Measurements from ENCODE around the gene CNTN5.
"Not testable (repeated sequence)": the region's sequence is repeated elsewhere in the genome, so short reads cannot be mapped to it uniquely, and the experiment has no call there.

CNTN5 gene

GRCh38 chr11:100235085-100235484 lies 1214.3 kb downstream of the CNTN5 start:
- no peak for DNase-seq

- DNase-seq = no peak
Measured at GRCh38 chr11:100240025-100240539, 1219.3 kb downstream of the CNTN5 start.

- no peak for DNase-seq
Measured at GRCh38 chr11:100247704-100248103, 1227.0 kb downstream of the CNTN5 start.

- DNase-seq = not testable (repeated sequence)
Measured at GRCh38 chr11:100257238-100257803, 1236.6 kb downstream of the CNTN5 start.

GRCh38 chr11:100269516-100269915 lies 1248.8 kb downstream of the CNTN5 start:
- DNase-seq = no peak

- DNase-seq = no peak
Measured at GRCh38 chr11:100273066-100273815, 1252.5 kb downstream of the CNTN5 start.

GRCh38 chr11:100274466-100274865 lies 1253.7 kb downstream of the CNTN5 start:
- not testable (repeated sequence) for DNase-seq

GRCh38 chr11:100294748-100295147 lies 1274.0 kb downstream of the CNTN5 start:
- no peak for DNase-seq

GRCh38 chr11:100296051-100296679 lies 1275.4 kb downstream of the CNTN5 start:
- DNase-seq = no peak

GRCh38 chr11:100297516-100297915 lies 1276.8 kb downstream of the CNTN5 start:
- DNase-seq = no peak

GRCh38 chr11:100302824-100303223 lies 1282.1 kb downstream of the CNTN5 start:
- DNase-seq = no peak

GRCh38 chr11:100303897-100304296 lies 1283.1 kb downstream of the CNTN5 start:
- DNase-seq = no peak

GRCh38 chr11:100308202-100308601 lies 1287.5 kb downstream of the CNTN5 start:
- no peak for DNase-seq

- no peak for DNase-seq
Measured at GRCh38 chr11:100315946-100316345, 1295.2 kb downstream of the CNTN5 start.

- DNase-seq = no peak
Measured at GRCh38 chr11:100316952-100317351, 1296.2 kb downstream of the CNTN5 start.

- DNase-seq = no peak
Measured at GRCh38 chr11:100319691-100320090, 1298.9 kb downstream of the CNTN5 start.

- DNase-seq = no peak
Measured at GRCh38 chr11:100328626-100329340, 1308.0 kb downstream of the CNTN5 start.

GRCh38 chr11:100329352-100329751 lies 1308.6 kb downstream of the CNTN5 start:
- no peak for DNase-seq

GRCh38 chr11:100336873-100337272 lies 1316.1 kb downstream of the CNTN5 start:
- DNase-seq = no peak

- DNase-seq = no peak
Measured at GRCh38 chr11:100338144-100338840, 1317.5 kb downstream of the CNTN5 start.

- no peak for DNase-seq
Measured at GRCh38 chr11:100340466-100341319, 1319.9 kb downstream of the CNTN5 start.

GRCh38 chr11:100353083-100353482 lies 1332.3 kb downstream of the CNTN5 start:
- DNase-seq = no peak
